Lower leg skin (tissue), 3 donors: ENCODE data around the gene DZIP1.

ENCODE experiments used
- CTCF ChIP-seq, 3 donors: fragments of 450-650 bp; IDR thresholded peaks; one replicate each; pipeline ENCODE4 v1.5.1; 2016; ENCODE audit warnings: antibody characterized with exemption in 3 of 3, mild to moderate bottlenecking in 3 of 3, moderate library complexity in 2 of 3
- POLR2A ChIP-seq, 2 donors: fragments of 450-650 bp; IDR thresholded peaks; one replicate each; pipeline ENCODE4 v1.6.1; 2016 to 2017; ENCODE audit warnings: antibody characterized with exemption in 2 of 2, mild to moderate bottlenecking in 1 of 2, moderate library complexity in 1 of 2

DNA sequence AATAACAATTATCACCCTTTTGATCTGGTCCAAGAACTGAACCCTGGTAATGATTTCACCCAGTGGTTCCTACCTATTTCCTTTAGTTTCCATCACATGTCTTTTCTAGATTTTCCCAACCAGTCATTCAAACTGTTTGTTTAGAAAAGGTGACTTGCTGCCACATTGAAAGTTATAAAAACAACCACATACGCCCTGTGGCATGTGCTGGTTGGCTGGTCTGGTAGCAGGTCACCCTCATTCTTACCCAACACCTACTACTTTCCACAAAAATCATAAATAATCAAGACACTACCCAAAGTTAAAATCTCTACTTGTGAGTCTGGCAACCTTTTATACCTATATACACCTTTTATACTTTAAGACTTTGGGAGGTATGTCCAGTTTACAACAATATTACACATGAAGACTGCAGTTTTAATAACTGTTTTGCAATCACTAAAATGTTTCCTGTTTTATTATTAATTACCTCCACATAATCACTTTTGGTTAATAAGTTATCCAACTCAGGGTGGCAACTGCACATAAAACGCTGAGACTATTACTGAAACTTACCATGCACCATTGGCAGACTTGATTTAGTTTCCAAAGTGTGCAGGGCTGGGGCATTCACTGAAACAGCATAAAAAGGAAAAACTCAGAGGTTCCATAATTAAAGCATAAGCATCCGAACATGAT is 38.9 kb downstream of the DZIP1 start:
- TF ChIP-seq CTCF (IDR thresholded peaks at IDR 0.05), result no peak
- TF ChIP-seq POLR2A (IDR thresholded peaks at IDR 0.05), result no peak
